Cardiac muscle cell (in vitro differentiated cells and primary cell): ENCODE data around the gene PEPD. TPM values are rescaled to one million over a fixed set of nuclear protein-coding genes. Genes with fewer than 3 reads are reported as not detected.
"Not testable (repeated sequence)": the region's sequence is repeated elsewhere in the genome, so short reads cannot be mapped to it uniquely, and the experiment has no call there.

Experiments used
- DNase-seq, 2 donors: peaks; one replicate each; pipeline versions ENCODE4 v3.0.0 to v3.0.0-alpha.2; 2010 to 2017; ENCODE audit warnings: low read depth in 1 of 2, low spot score in 1 of 2
- H3K27ac ChIP-seq: fragments of 200-600 bp; sonication (generic); 2 replicates; pipeline ENCODE4 v1.5.1; 2016
- H3K27me3 ChIP-seq: fragments of 200-600 bp; sonication (generic); 2 replicates; pipeline ENCODE4 v1.6.0; 2016; ENCODE audit warnings: control low read depth
- H3K36me3 ChIP-seq: fragments of 200-600 bp; sonication (generic); 2 replicates; pipeline ENCODE4 v1.5.1; 2016; ENCODE audit warnings: control low read depth
- H3K4me1 ChIP-seq: fragments of 200-600 bp; sonication (generic); 2 replicates; pipeline ENCODE4 v1.8.1; 2017; ENCODE audit warnings: low read depth, mild to moderate bottlenecking, mixed run types
- H3K4me3 ChIP-seq: fragments of 200-600 bp; sonication (generic); 2 replicates; pipeline ENCODE4 v1.5.1; 2016; ENCODE audit warnings: mild to moderate bottlenecking
- H3K9me3 ChIP-seq: fragments of 200-600 bp; sonication (generic); 2 replicates; pipeline ENCODE4 v1.5.1; 2017; ENCODE audit warnings: low read depth, mild to moderate bottlenecking, control low read depth
- CTCF ChIP-seq: IDR thresholded peaks from 2 replicates; pipeline ENCODE4 v1.5.1; 2012; ENCODE audit warnings: low read depth, mild to moderate bottlenecking, low read length
- polyA plus RNA-seq: library from polyadenylated mRNA; unstranded; fragments of >200 nt; fragmentation: Nextera tagmentation; extraction: Ambion mirVana; gene quantifications from 2 replicates; pipeline ENCODE4 v1.2.1, GENCODE V29; 2016
- total RNA-seq: library from RNA; depleted of rRNA; stranded (reverse); fragments of >200 nt; gene quantifications from 2 replicates; pipeline ENCODE4 v1.2.3, GENCODE V29; 2016

PEPD gene
- total and polyA plus RNA-seq, 2 experiments from 2014 or later: 40.3 to 80.6 TPM

DNA sequence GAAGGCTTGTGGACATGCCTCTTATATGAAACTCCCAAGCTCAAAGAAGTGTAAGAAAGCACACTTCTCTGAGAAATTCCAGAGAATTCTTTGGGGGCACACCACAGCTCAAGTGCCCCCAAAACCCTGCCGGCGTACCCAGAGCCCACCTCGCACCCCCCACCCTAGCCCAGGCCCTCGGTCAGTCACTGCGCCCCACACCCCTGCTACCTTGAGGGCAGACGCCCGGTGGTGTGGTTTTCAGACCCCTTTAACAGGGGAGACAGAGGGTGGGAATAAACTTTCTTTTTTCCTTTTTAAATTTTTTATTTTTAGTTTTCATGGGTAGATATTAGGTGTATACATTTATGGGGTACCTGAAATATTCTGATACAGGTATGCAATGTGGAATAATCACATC lies 29.5 kb downstream of the PEPD start:
- Histone ChIP-seq H3K4me1 (peaks cover 3% of the 10 kb centered on the region), H3K9me3 (no peaks in the 10 kb centered on the region), H3K4me3 (no peak overlapping the region), H3K27me3 (no peaks in the 10 kb centered on the region), H3K36me3 (no peaks in the 10 kb centered on the region), H3K27ac (no peak overlapping the region)
- no peak for TF ChIP-seq CTCF
- no peak for DNase-seq

DNA sequence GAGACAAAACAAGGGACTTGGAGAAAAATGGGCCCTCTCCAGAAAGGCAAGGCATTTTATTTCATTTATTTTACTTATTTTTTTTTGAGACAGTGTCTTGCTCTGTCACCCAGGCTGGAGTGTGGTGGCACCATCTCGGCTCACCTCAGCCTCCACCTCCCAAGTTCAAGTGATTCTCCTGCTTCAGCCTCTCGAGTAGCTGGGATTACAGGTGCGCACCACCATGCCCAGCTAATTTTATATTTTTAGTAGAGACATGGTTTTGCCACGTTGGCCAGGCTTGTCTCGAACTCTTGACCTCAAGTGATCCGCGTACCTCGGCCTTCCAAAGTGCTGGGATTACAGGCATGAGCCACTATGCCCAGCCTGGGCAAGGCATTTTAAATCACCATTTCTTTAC lies 31.0 kb downstream of the PEPD start:
- not testable (repeated sequence) for DNase-seq, H3K36me3 ChIP-seq

DNA sequence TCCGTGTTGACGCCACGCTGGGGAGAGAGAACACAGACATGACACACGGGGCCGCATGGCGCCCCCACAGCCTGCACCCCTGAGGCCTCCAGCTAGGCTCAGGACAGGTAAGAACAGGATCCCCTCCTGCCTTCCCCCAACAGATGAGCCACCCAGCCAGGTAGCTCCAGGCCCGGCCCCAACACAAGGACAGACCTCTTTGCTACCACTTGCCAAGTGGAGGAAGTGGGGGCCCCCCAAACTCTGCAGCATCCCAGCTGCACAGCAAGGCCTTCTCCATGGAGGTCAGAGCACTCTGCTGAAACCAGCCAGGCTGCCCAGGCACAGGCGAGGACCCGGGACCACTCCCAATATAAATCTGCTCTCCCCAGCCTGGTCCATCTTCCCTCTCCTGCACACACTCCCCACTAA lies 31.5 kb downstream of the PEPD start:
- no peak for TF ChIP-seq CTCF
- DNase-seq: no peak

More for the DNA sequence above, 31.0 kb downstream of the PEPD start:
- not testable (repeated sequence) for H3K27me3 ChIP-seq, H3K4me3 ChIP-seq, H3K9me3 ChIP-seq, H3K27ac ChIP-seq, H3K4me1 ChIP-seq

DNA sequence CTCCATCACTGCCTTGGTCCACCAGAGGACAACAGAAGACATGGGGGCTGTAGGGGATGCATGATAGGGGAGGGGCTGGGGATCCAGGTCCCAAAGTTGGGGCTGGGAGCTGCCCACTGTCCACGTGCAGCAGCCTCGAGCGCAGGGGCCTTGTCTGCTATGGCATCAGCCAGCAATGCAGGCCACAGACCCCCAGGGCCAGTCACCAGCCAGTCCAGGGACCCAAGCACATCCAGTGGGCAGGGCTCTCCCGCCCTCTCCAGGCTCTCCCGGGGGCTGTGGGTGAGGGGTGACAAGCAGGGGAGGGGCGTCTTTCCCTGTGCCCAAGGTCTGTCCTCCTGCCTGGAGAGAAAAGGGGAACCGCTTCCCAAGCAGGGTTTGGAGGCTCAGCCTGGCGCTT lies 32.8 kb downstream of the PEPD start:
- Histone ChIP-seq H3K27me3 (no peaks in the 10 kb centered on the region), H3K4me1 (peaks cover 10% of the 10 kb centered on the region), H3K4me3 (no peak overlapping the region), H3K36me3 (no peaks in the 10 kb centered on the region), H3K9me3 (no peaks in the 10 kb centered on the region), H3K27ac (no peak overlapping the region)
- DNase-seq: no peak
- no peak for TF ChIP-seq CTCF

More for the DNA sequence above, 31.5 kb downstream of the PEPD start:
- peaks cover 10% of the 10 kb centered on the region for H3K4me1 ChIP-seq
- no peaks in the 10 kb centered on the region for H3K9me3 ChIP-seq
- no peaks in the 10 kb centered on the region for H3K36me3 ChIP-seq
- no peaks in the 10 kb centered on the region for H3K27me3 ChIP-seq
- no peak overlapping the region for H3K4me3 ChIP-seq
- H3K27ac ChIP-seq: no peak overlapping the region

DNA sequence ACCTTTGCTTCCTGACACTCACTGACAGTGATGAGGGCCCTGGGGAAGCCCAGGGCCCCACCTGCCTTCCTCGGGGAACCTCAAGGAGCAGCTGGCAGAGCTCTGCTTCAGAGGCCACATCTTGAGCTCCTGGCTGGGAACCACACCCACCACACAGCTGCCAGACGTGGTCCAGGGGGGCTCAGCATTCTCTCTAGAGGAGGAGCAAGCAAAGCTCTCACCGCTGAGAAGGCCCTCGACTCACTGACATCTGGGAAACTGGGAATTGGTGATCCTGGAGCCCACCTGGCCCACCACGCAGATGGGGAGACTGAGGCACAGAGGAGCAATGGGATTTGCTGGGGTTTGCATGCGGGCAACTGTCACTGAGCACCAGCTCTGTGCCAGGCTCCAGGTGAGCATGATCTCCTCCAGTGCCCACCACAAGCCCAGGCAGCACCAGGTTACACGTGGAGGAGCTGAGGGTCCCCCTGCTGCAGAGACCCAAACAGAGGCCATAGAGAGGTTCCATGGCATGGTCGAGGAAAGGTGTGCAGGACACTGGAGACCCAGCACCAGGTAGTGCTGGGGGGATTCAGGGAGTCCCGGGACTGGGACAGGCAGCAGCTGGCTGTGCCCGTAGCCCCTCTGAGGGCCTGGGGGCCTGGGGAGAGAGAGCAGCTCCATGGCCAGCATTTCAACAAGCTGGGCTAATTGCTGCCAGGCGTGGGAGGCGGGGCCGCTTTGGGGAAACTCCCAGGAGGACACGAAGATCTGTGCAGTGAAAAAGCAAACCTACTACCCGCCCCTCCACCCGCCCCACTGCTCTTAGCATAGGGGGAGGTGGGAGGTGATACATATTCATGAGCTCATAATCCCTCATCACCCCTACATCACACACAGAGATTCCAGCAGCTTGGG lies 33.4 kb downstream of the PEPD start:
- Histone ChIP-seq H3K36me3 (no peaks in the 10 kb centered on the region), H3K4me3 (no peak overlapping the region), H3K27ac (no peak overlapping the region), H3K4me1 (peaks cover 10% of the 10 kb centered on the region), H3K27me3 (no peaks in the 10 kb centered on the region), H3K9me3 (no peaks in the 10 kb centered on the region)
- DNase-seq: no peak
- TF ChIP-seq CTCF: no peak
